KMS-11 (cell line): ENCODE data around the gene ERVFRD-1.

Experiments
- H2AFZ ChIP-seq: fragments of 200-600 bp; sonication (generic); 2 replicates; pipeline ENCODE4 v1.6.1; 2016; ENCODE audit warnings: antibody characterized with exemption, mixed run types, low read depth
- H3K27ac ChIP-seq: fragments of 200-600 bp; sonication (generic); 2 replicates; pipeline ENCODE4 v1.6.1; 2016; ENCODE audit warnings: mild to moderate bottlenecking, mixed run types
- H3K27me3 ChIP-seq: fragments of 200-600 bp; sonication (generic); 2 replicates; pipeline ENCODE4 v1.6.1; 2017; ENCODE audit warnings: mild to moderate bottlenecking, low read depth, mixed run types, moderate library complexity; ENCODE audit not compliant: insufficient read depth
- H3K36me3 ChIP-seq: fragments of 200-600 bp; sonication (generic); 2 replicates; pipeline ENCODE4 v1.6.1; 2017; ENCODE audit warnings: mild to moderate bottlenecking, mixed run types; ENCODE audit not compliant: insufficient read depth
- H3K4me1 ChIP-seq: fragments of 200-600 bp; sonication (generic); 2 replicates; pipeline ENCODE4 v1.6.1; 2016; ENCODE audit warnings: mild to moderate bottlenecking, low read depth, mixed run types; ENCODE audit not compliant: poor library complexity, severe bottlenecking
- H3K4me2 ChIP-seq: fragments of 200-600 bp; sonication (generic); 2 replicates; pipeline ENCODE4 v1.7.0; 2016; ENCODE audit warnings: mild to moderate bottlenecking, mixed run types
- H3K4me3 ChIP-seq: fragments of 200-600 bp; sonication (generic); IDR thresholded peaks from 2 replicates; pipeline ENCODE4 v1.6.1; 2017; ENCODE audit warnings: low read depth, low read length, mixed read lengths; ENCODE audit not compliant: insufficient read depth
- H3K79me2 ChIP-seq: fragments of 200-600 bp; sonication (generic); 2 replicates; pipeline ENCODE4 v1.6.1; 2016; ENCODE audit warnings: low read depth, mixed run types; ENCODE audit not compliant: insufficient read depth
- H3K9ac ChIP-seq: fragments of 200-600 bp; sonication (generic); 2 replicates; pipeline ENCODE4 v1.6.1; 2016; ENCODE audit warnings: mild to moderate bottlenecking, mixed run types
- H4K20me1 ChIP-seq: fragments of 200-600 bp; sonication (generic); 2 replicates; pipeline ENCODE4 v1.6.1; 2016; ENCODE audit warnings: mild to moderate bottlenecking, mixed run types; ENCODE audit not compliant: insufficient read depth
- CTCF ChIP-seq: fragments of 200-600 bp; sonication (generic); conservative IDR thresholded peaks from 2 replicates; pipeline ENCODE4 v1.6.1; 2017; ENCODE audit warnings: low read depth, mild to moderate bottlenecking, antibody characterized with exemption, low read length, moderate library complexity, mixed read lengths

The ERVFRD-1 gene

GRCh38 chr6:11080296-11080695 lies 31.2 kb downstream of the ERVFRD-1 start:
- Histone ChIP-seq H3K27ac (no peak overlapping the region), H2AFZ (no peak overlapping the region), H3K27me3 (no peaks in the 10 kb centered on the region), H3K79me2 (no peaks in the 10 kb centered on the region), H3K4me1 (no peaks in the 10 kb centered on the region), H3K36me3 (no peaks in the 10 kb centered on the region), H4K20me1 (no peaks in the 10 kb centered on the region), H3K9ac (no peak overlapping the region), H3K4me3 (no peak overlapping the region), H3K4me2 (no peak overlapping the region)
- no peak for TF ChIP-seq CTCF

- no peak for TF ChIP-seq CTCF
- H2AFZ ChIP-seq: no peak overlapping the region
- H3K4me2 ChIP-seq: no peak overlapping the region
These were observed 33.3 kb downstream of the ERVFRD-1 start for GRCh38 chr6:11078266-11078665.

DNA sequence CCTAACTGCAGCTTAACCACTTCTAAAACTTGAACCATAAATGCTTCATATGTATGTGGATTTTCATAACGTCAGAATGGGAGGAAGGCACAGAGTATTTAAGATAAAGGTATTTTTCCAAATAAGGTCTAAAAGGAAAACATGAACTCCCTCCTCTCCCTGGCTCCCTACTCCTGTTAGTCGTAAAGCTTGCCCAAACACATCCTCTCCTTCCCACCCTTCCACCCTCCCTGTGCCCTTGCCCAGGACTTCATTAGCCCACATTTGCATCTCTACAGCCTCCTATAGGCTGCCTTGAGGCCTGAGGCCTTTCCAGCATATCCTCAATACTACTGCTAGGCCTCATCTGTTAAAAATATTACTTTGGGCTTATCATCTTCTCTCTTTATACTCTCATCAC lies 35.0 kb downstream of the ERVFRD-1 start:
- Histone ChIP-seq H4K20me1 (no peaks in the 10 kb centered on the region), H3K4me3 (no peak overlapping the region), H3K4me2 (no peak overlapping the region), H2AFZ (no peak overlapping the region), H3K27ac (no peak overlapping the region), H3K27me3 (no peaks in the 10 kb centered on the region), H3K4me1 (no peaks in the 10 kb centered on the region), H3K79me2 (no peaks in the 10 kb centered on the region), H3K9ac (no peak overlapping the region), H3K36me3 (no peaks in the 10 kb centered on the region)
- TF ChIP-seq CTCF: no peak

More at GRCh38 chr6:11078266-11078665, 33.3 kb downstream of the ERVFRD-1 start:
- H3K79me2 ChIP-seq: no peaks in the 10 kb centered on the region
- no peaks in the 10 kb centered on the region for H3K27me3 ChIP-seq
- H3K9ac ChIP-seq: no peak overlapping the region
- H3K27ac ChIP-seq: no peak overlapping the region
- H3K4me1 ChIP-seq: no peaks in the 10 kb centered on the region
- no peaks in the 10 kb centered on the region for H3K36me3 ChIP-seq
- H4K20me1 ChIP-seq: no peaks in the 10 kb centered on the region
- no peak overlapping the region for H3K4me3 ChIP-seq

DNA sequence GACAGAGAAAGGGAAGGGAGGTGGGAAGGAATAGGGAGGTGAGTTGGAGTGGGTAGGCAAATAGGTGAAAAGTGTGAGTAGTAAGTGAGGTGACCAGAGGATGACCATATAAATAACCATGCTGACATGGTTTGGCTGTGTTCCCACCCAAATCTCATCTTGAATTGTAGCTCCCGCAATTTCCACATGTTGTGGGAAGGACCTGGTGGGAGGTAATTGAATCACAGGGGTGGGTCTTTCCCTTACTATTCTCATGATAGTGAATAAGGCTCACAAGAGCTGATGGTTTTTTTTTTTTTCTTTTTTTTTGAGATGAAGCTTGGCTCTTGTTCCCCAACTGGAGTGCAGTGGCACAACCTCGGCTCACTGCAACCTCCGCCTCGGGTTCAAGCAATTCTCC lies 39.4 kb downstream of the ERVFRD-1 start:
- Histone ChIP-seq H3K27me3 (no peaks in the 10 kb centered on the region), H3K36me3 (no peaks in the 10 kb centered on the region), H3K4me1 (no peaks in the 10 kb centered on the region), H3K9ac (no peak overlapping the region), H2AFZ (no peak overlapping the region), H3K4me3 (no peak overlapping the region), H4K20me1 (no peaks in the 10 kb centered on the region), H3K4me2 (no peak overlapping the region), H3K79me2 (no peaks in the 10 kb centered on the region), H3K27ac (no peak overlapping the region)
- no peak for TF ChIP-seq CTCF

- no peak overlapping the region for H3K27ac ChIP-seq
- H3K4me2 ChIP-seq: no peak overlapping the region
- H3K4me1 ChIP-seq: no peaks in the 10 kb centered on the region
- no peaks in the 10 kb centered on the region for H3K27me3 ChIP-seq
- no peak overlapping the region for H2AFZ ChIP-seq
- no peak overlapping the region for H3K9ac ChIP-seq
- H3K36me3 ChIP-seq: no peaks in the 10 kb centered on the region
- no peak overlapping the region for H3K4me3 ChIP-seq
- no peaks in the 10 kb centered on the region for H4K20me1 ChIP-seq
- no peaks in the 10 kb centered on the region for H3K79me2 ChIP-seq
- TF ChIP-seq CTCF: no peak
These were observed 41.8 kb downstream of the ERVFRD-1 start for GRCh38 chr6:11069760-11070159.
